Astrocyte (in vitro differentiated cells and primary cell): ENCODE measurements around the gene PRKCB.

ENCODE experiments used
- CTCF ChIP-seq: IDR thresholded peaks from 2 replicates; pipeline ENCODE4 v1.5.1; 2011; ENCODE audit warnings: low read depth, mild to moderate bottlenecking, inconsistent platforms, low read length, moderate library complexity; ENCODE audit not compliant: insufficient read depth
- EZH2 ChIP-seq: IDR thresholded peaks from 2 replicates; pipeline ENCODE4 v1.6.1; 2012; ENCODE audit warnings: mild to moderate bottlenecking, low read length, inconsistent platforms; ENCODE audit not compliant: insufficient read depth

GRCh38 chr16:23934610-23935236 lies 98.9 kb downstream of the PRKCB start:
- no peak for TF ChIP-seq CTCF
- TF ChIP-seq EZH2 = no peak
